ENCODE data around the gene ZNF569.

GRCh38 chr19:37511821-37512220 is 44.6 kb upstream of the ZNF569 start:
- TF ChIP-seq CTCF (conservative IDR thresholded peaks at IDR 0.05 in 1 of 2, IDR thresholded peaks at IDR 0.05 in 1 of 2; ENCODE audit: extremely low read depth in 1 of 2, insufficient read depth in 1 of 2, low read depth in 1 of 2, low read length in 2 of 2) (no peak), EZH2 (IDR thresholded peaks at IDR 0.05; ENCODE audit: borderline replicate concordance, low read length) (no peak)
